HG02970 (cell line): ENCODE data around the gene SPO11.

Source experiments
- ATAC-seq: cut with Tn5 transposase; IDR thresholded peaks from one replicate; pipeline ENCODE4 v1.9.1; 2021; ENCODE audit warnings: mild to moderate bottlenecking, moderate library complexity, moderate number of reproducible peaks; ENCODE audit not compliant: unreplicated experiment, low FRiP score

SPO11 gene

DNA sequence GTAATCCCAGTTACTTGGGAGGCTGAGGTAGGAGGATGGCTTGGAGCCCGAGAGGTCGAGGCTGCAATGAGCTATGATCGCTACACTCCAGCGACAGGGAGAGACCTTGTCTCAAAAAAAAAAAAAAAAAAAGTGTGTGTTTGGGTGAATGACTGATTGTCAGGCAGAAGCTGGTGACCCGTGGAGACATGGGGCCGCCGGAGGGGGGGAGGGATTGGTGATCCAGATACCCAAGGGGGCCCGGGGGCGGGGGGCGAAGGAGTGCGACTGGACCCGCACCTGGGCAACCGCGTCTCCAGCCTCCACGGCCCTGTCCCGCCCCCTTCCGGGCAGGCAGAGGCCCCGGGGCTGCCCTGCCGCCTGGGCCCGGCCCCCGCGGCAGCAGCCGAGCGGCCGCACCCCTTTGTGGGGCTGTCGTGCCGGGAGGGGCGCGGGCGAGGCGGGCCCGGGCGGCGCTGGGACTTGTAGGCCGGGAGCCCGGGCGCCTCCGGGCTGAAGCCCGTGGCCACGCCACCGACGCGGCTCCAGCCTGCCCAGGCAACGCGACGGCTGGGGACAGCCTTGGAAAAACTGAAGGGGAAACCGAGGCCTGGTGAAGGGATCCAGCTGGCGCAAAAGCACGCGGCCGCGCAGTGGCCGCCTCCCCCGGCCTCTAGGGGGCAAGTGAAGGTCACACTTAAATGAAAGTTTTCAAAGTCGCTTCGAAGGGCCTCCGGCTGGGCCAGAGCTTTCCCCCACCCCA lies 59.5 kb downstream of the SPO11 start:
- no peak for ATAC-seq

- ATAC-seq: no peak
Measured at GRCh38 chr20:57389695-57390603, 60.3 kb downstream of the SPO11 start.

DNA sequence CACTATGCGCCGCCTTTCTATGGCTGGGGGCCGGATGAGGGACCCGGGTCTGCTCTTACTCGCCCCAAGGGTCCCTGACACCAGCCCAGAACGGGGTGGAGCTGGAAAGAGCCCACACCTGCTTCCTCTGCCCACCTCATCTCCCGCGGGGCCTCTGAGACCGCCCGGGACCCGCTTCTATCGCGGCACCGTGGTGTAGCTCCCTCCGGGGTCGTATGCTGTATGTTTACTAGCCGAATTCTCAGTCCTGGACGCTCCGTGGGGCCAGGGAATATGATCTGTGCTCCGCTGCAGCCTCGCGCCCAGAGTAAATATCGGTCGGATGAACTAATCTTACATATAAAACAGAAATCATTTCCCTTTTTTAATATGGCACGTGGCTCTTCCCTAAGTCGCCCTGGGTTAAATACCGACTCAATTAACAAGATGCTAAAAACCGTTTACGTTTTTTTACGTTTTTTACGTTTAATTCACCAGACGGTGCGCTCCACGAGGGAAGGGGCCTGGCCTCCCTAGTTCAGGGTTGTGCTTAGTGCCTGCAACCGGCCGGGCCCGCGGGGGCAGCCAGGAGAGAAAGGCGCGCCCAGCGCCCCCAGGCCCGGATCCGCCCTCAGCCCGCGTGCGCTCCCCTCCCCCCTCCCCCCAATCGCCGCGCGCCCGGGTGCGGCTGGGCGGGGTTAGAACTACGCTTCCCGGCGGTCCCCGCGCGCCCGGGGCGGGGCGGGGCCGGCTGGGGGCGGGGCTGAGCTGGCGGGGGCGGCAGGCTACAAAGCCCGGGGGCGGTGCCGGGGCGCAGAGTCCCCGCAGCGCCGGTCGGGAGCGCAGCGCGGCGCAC lies 61.2 kb downstream of the SPO11 start, which contains the start of gene RBM38:
TSS of gene RBM38 (plus strand) at position 793 of the 835 bp plus-strand sequence. CDS start 186 bp downstream, outside the sequence.
- peak; percentile 70 for ATAC-seq

- ATAC-seq: peak; percentile 14
Measured at GRCh38 chr20:57391439-57392301, 62.1 kb downstream of the SPO11 start.

DNA sequence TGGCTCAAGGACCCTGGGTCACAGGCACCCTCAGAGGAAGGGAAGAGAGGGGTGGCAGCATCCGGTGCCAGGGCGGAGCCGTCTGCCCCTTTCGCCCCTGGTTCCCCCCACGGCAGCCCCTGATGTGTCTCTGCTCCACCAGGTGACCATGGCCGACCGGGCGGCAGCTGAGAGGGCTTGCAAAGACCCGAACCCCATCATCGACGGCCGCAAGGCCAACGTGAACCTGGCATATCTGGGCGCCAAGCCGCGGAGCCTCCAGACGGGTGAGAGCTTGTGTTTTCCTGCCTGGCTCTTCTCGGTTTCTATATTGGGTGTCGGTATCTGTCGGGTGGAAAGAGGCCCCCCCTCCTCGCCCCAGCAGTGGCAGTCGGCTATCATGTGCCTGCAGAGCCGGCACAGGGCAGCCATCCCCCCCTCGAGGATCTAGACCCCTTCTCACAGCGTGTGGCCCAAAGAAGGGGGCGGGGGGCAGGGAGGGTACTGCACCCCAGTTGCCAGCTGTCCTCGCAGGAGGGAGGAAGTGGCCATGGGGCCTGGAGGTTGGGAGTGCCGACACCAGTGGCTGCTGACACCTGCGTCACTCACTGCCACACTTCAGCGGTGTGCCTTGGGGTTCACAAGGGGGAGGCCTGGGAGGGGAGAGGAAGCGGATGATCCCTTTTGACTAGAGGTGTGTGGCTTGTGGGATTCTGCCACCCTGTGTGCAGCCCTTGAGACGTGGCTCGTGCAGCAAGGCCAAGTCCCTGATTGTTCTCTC lies 63.1 kb downstream of the SPO11 start:
- ATAC-seq: no peak
